Left lung (tissue), 10 donors: Measurements from ENCODE around the gene PAFAH2. TPM values are rescaled to one million over a fixed set of nuclear protein-coding genes. Genes with fewer than 3 reads are reported as not detected.
A peak's percentile ranks its signal among the peaks of the same experiment; 100 is the strongest.

Experiments
- ATAC-seq: fragments of 200-7000 bp; cut with Tn5 transposase; one replicate; pipeline ENCODE4 v1.9.1; 2020; ENCODE audit warnings: moderate library complexity
- DNase-seq, 4 donors: peaks; one replicate each; pipeline ENCODE4 v3.0.0-alpha.2; 2013 to 2020
- H3K27ac ChIP-seq, 2 donors: fragments of 200-600 bp; sonication (generic) in 1 of 2; one replicate each; pipeline versions ENCODE4 v1.5.0 to v1.8.0; 2020 to 2021
- H3K27me3 ChIP-seq, 2 donors: fragments of 200-600 bp; sonication (generic) in 1 of 2; one replicate each; pipeline versions ENCODE4 v1.5.0 to v1.8.0; 2020 to 2021
- H3K36me3 ChIP-seq, 2 donors: fragments of 200-600 bp; sonication (generic) in 1 of 2; one replicate each; pipeline versions ENCODE4 v1.5.0 to v1.8.0; 2020 to 2021
- H3K4me1 ChIP-seq, 2 donors: fragments of 200-600 bp; one replicate each; pipeline ENCODE4 v1.8.0; 2021
- H3K4me3 ChIP-seq, 2 donors: fragments of 200-600 bp; sonication (generic) in 1 of 2; one replicate each; pipeline versions ENCODE4 v1.5.0 to v1.8.0; 2020 to 2021; ENCODE audit warnings: mild to moderate bottlenecking in 1 of 2
- H3K9me3 ChIP-seq, 2 donors: fragments of 200-600 bp; sonication (generic) in 1 of 2; one replicate each; pipeline versions ENCODE4 v1.5.0 to v1.8.0; 2020 to 2021
- CTCF ChIP-seq, 2 donors: fragments of 200-600 bp; sonication (generic) in 1 of 2; IDR thresholded peaks; one replicate each; pipeline versions ENCODE4 v1.5.0 to v1.8.0; 2021; ENCODE audit warnings: antibody characterized with exemption in 2 of 2
- intact Hi-C, 2 donors: fragments of 100-400 bp; cut with DNase I; formaldehyde crosslinking; loops; one replicate each; pipeline versions ENCODE4 v1.11.2 to v1.14.2; 2022
- polyA plus RNA-seq, 6 donors: library from polyadenylated mRNA; unstranded; fragments of 120-200 nt; gene quantifications; one replicate each; pipeline ENCODE4 v1.2.1, GENCODE V29; 2013; ENCODE audit not compliant: insufficient read length in 6 of 6
- total RNA-seq, 2 donors: library from RNA; stranded (reverse); fragmentation: NEBNext Ultra II Directional; extraction: Animal tissue kit (Norgen Biotek cat#: 25700); gene quantifications; one replicate each; pipeline ENCODE4 v1.2.1, GENCODE V29; 2021
- donor health status: DM: no; HTN: yes; CAD: no.
- donor health status: DM: no; HTN: no; CAD: no.

The PAFAH2 gene
- total and polyA plus RNA-seq, 8 donors, result 11.7 to 25.2 (median 13.5) TPM

- no peaks in the 10 kb centered on the region for H3K9me3 ChIP-seq
- no peak for TF ChIP-seq CTCF (IDR thresholded peaks at IDR 0.05)
- H3K36me3 ChIP-seq, result no peaks in the 10 kb centered on the region
- intact Hi-C loops, result no loop called here
- H3K4me3 ChIP-seq, result no peak overlapping the region
- H3K27ac ChIP-seq, result no peak overlapping the region
- no peaks in the 10 kb centered on the region for H3K4me1 ChIP-seq
- DNase-seq (no peak), ATAC-seq (peak; percentile 86)
- no peaks in the 10 kb centered on the region for H3K27me3 ChIP-seq
These were observed 83.5 kb downstream of the PAFAH2 start for GRCh38 chr1:25914074-25914995.

- intact Hi-C loops, result no loop called here
- Histone ChIP-seq H3K27ac (no peak overlapping the region), H3K4me3 (no peak overlapping the region), H3K36me3 (no peaks in the 10 kb centered on the region), H3K4me1 (no peaks in the 10 kb centered on the region), H3K27me3 (no peaks in the 10 kb centered on the region), H3K9me3 (no peaks in the 10 kb centered on the region)
- DNase-seq (no peak), ATAC-seq (no peak)
- no peak for TF ChIP-seq CTCF (IDR thresholded peaks at IDR 0.05)
These were observed 84.7 kb downstream of the PAFAH2 start for GRCh38 chr1:25913206-25913605.

- Histone ChIP-seq H3K9me3 (no peaks in the 10 kb centered on the region), H3K27me3 (no peaks in the 10 kb centered on the region), H3K36me3 (no peaks in the 10 kb centered on the region), H3K27ac (no peak overlapping the region), H3K4me3 (no peak overlapping the region), H3K4me1 (no peaks in the 10 kb centered on the region)
- TF ChIP-seq CTCF (IDR thresholded peaks at IDR 0.05), result no peak
- no peak for DNase-seq
- intact Hi-C loops, result no loop called here
- ATAC-seq, result peak; percentile 44
These were observed 85.6 kb downstream of the PAFAH2 start for GRCh38 chr1:25912076-25912831.

- no peak overlapping the region for H3K27ac ChIP-seq
- intact Hi-C loops, result no loop called here
- peaks cover 0 to 8% of the 10 kb centered on the region in 2 donors for H3K4me1 ChIP-seq
- no peak for ATAC-seq
- no peak for TF ChIP-seq CTCF (IDR thresholded peaks at IDR 0.05)
- no peak for DNase-seq
- H3K36me3 ChIP-seq, result no peaks in the 10 kb centered on the region
- H3K9me3 ChIP-seq, result no peaks in the 10 kb centered on the region
- H3K27me3 ChIP-seq, result peaks cover 0 to 8% of the 10 kb centered on the region in 2 donors
- no peak overlapping the region for H3K4me3 ChIP-seq
These were observed 86.7 kb downstream of the PAFAH2 start for GRCh38 chr1:25911162-25911561.

Other genes starting within 250 kb of the PAFAH2 start
- gene SELENON, start 197.9 kb downstream of the PAFAH2 start, total RNA-seq, result 10 to 100 TPM; 86.2 to 94.7 TPM
- 100 to 1,000 TPM in 3 of 6 donors, 10 to 100 TPM in 3; 85.2 to 107 (median 99.1) TPM for gene SELENON, start 197.9 kb downstream of the PAFAH2 start, polyA plus RNA-seq
- 10 to 100 TPM; 44.5 to 45.0 TPM for gene MTFR1L, start 178.1 kb downstream of the PAFAH2 start, total RNA-seq
- gene MTFR1L, start 178.1 kb downstream of the PAFAH2 start, polyA plus RNA-seq, result 10 to 100 TPM; 68.6 to 88.4 (median 80.0) TPM
- gene AUNIP, start 138.6 kb downstream of the PAFAH2 start, total RNA-seq, result 1 to 10 TPM in 1 of 2 donors, under 1 TPM in 1; 0.97 to 1.2 TPM
- 1 to 10 TPM; 1.8 to 3.1 (median 2.7) TPM for gene AUNIP, start 138.6 kb downstream of the PAFAH2 start, polyA plus RNA-seq
- gene PAQR7, start 122.4 kb downstream of the PAFAH2 start, total RNA-seq, result 10 to 100 TPM; 11.3 to 15.9 TPM
- 10 to 100 TPM; 16.3 to 20.2 (median 18.8) TPM for gene PAQR7, start 122.4 kb downstream of the PAFAH2 start, polyA plus RNA-seq
- 100 to 1,000 TPM in 1 of 2 donors, 10 to 100 TPM in 1; 50.7 to 126 TPM for gene STMN1, start 91.6 kb downstream of the PAFAH2 start, total RNA-seq
- gene STMN1, start 91.6 kb downstream of the PAFAH2 start, polyA plus RNA-seq, result 1,000 to 10,000 TPM in 3 of 6 donors, 100 to 1,000 TPM in 3; 824 to 1,392 (median 1,010) TPM
- 1 to 10 TPM in 1 of 2 donors, under 1 TPM in 1; 0.13 to 1.0 TPM for gene EXTL1, start 23.7 kb upstream of the PAFAH2 start, total RNA-seq
- under 1 TPM; 0.71 to 0.90 (median 0.79) TPM for gene EXTL1, start 23.7 kb upstream of the PAFAH2 start, polyA plus RNA-seq
- gene SLC30A2, start 48.1 kb upstream of the PAFAH2 start, total RNA-seq, result under 1 TPM in 1 of 2 donors, not detected in 1; 0.15 TPM
- under 1 TPM; 0.14 to 0.29 (median 0.27) TPM for gene SLC30A2, start 48.1 kb upstream of the PAFAH2 start, polyA plus RNA-seq
- under 1 TPM; 0.15 to 0.26 TPM for gene TRIM63, start 69.6 kb upstream of the PAFAH2 start, total RNA-seq
- gene TRIM63, start 69.6 kb upstream of the PAFAH2 start, polyA plus RNA-seq, result 1 to 10 TPM in 2 of 6 donors, under 1 TPM in 1, not detected in 3; 0.29 to 1.8 (median 1.2) TPM
- 10 to 100 TPM in 1 of 2 donors, 1 to 10 TPM in 1; 7.0 to 12.7 TPM for gene PDIK1L, start 113.8 kb upstream of the PAFAH2 start, total RNA-seq
- gene PDIK1L, start 113.8 kb upstream of the PAFAH2 start, polyA plus RNA-seq, result 10 to 100 TPM; 20.6 to 26.0 (median 23.2) TPM
- 1 to 10 TPM; 2.3 to 5.1 TPM for gene FAM110D, start 161.0 kb upstream of the PAFAH2 start, total RNA-seq
- gene FAM110D, start 161.0 kb upstream of the PAFAH2 start, polyA plus RNA-seq, result 1 to 10 TPM; 1.0 to 2.2 (median 1.4) TPM
- not detected for gene C1orf232, start 170.9 kb upstream of the PAFAH2 start, total RNA-seq
- not detected for gene C1orf232, start 170.9 kb upstream of the PAFAH2 start, polyA plus RNA-seq
- 10 to 100 TPM; 23.2 to 32.2 TPM for gene ZNF593, start 171.8 kb upstream of the PAFAH2 start, total RNA-seq
- gene ZNF593, start 171.8 kb upstream of the PAFAH2 start, polyA plus RNA-seq, result 10 to 100 TPM in 5 of 6 donors, 1 to 10 TPM in 1; 8.7 to 18.1 (median 13.7) TPM
- gene ZNF593OS, start 173.8 kb upstream of the PAFAH2 start, total RNA-seq, result not detected
- 1 to 10 TPM; 1.0 to 3.2 (median 1.2) TPM for gene ZNF593OS, start 173.8 kb upstream of the PAFAH2 start, polyA plus RNA-seq
- 10 to 100 TPM; 17.2 to 32.9 TPM for gene CNKSR1, start 179.4 kb upstream of the PAFAH2 start, total RNA-seq
- 10 to 100 TPM; 15.8 to 25.5 (median 22.5) TPM for gene CNKSR1, start 179.4 kb upstream of the PAFAH2 start, polyA plus RNA-seq
- gene CATSPER4, start 192.5 kb upstream of the PAFAH2 start, total RNA-seq, result not detected
- gene CATSPER4, start 192.5 kb upstream of the PAFAH2 start, polyA plus RNA-seq, result under 1 TPM in 2 of 6 donors, not detected in 4; 0.11 to 0.13 TPM
- gene CEP85, start 236.1 kb upstream of the PAFAH2 start, total RNA-seq, result 10 to 100 TPM; 12.1 to 13.6 TPM
- gene CEP85, start 236.1 kb upstream of the PAFAH2 start, polyA plus RNA-seq, result 10 to 100 TPM; 20.8 to 24.8 (median 21.7) TPM